WERI-Rb-1 (cell line): ENCODE data around the gene SLC45A1.
A peak's percentile ranks its signal among the peaks of the same experiment; 100 is the strongest.

Experiments used
- DNase-seq: peaks from one replicate; pipeline ENCODE4 v3.0.0-alpha.2; 2020
- H3K27ac ChIP-seq: fragments of 250-450 bp; sonication (Bioruptor Pico); 2 replicates; pipeline ENCODE4 v1.5.1; 2020; ENCODE audit warnings: mild to moderate bottlenecking, moderate library complexity
- H3K27me3 ChIP-seq: fragments of 250-450 bp; sonication (Bioruptor Pico); 2 replicates; pipeline ENCODE4 v1.5.1; 2021; ENCODE audit warnings: mild to moderate bottlenecking, low read depth, moderate library complexity; ENCODE audit not compliant: insufficient read depth, severe bottlenecking
- H3K36me3 ChIP-seq: fragments of 250-450 bp; sonication (Bioruptor Pico); 2 replicates; pipeline ENCODE4 v1.5.1; 2020; ENCODE audit warnings: mild to moderate bottlenecking, moderate library complexity
- H3K4me3 ChIP-seq: 2 replicates; pipeline ENCODE4 v1.5.1; 2011; ENCODE audit warnings: low read depth, mild to moderate bottlenecking, control low read depth, low read length
- H3K9me3 ChIP-seq: fragments of 250-450 bp; sonication (Bioruptor Pico); 2 replicates; pipeline ENCODE4 v1.5.1; 2021; ENCODE audit warnings: mild to moderate bottlenecking, moderate library complexity; ENCODE audit not compliant: severe bottlenecking
- CTCF ChIP-seq: IDR thresholded peaks from 2 replicates; pipeline ENCODE4 v1.5.1; 2011; ENCODE audit warnings: low read depth, mild to moderate bottlenecking, control low read depth, inconsistent platforms, low read length

SLC45A1 gene

DNA sequence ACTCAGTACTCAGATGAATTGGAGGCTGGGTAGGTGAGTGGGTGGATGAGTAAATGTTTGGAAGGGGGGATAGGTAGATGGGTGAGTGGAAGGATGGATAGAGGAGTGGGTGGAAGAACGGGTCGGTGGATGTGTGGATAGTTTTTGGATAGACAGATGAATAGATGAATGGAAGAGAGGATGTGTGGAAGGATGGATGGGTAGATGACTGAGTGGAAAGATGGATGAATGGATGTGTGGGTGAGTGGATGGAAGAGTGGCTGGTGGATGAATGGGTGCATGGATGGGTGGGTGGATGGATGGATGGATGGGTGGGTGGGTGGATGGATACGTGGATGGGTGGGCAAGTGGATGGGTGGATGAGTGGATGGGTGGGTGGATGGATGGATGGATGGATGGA lies 3.7 kb downstream of the SLC45A1 start:
- Histone ChIP-seq H3K9me3 (no peaks in the 10 kb centered on the region), H3K27ac (0 out of 2 replicates have a peak overlapping the region, but pooled peaks have one; percentile 22), H3K27me3 (no peaks in the 10 kb centered on the region), H3K4me3 (no peak overlapping the region), H3K36me3 (no peaks in the 10 kb centered on the region)
- no peak for DNase-seq
- TF ChIP-seq CTCF: no peak

DNA sequence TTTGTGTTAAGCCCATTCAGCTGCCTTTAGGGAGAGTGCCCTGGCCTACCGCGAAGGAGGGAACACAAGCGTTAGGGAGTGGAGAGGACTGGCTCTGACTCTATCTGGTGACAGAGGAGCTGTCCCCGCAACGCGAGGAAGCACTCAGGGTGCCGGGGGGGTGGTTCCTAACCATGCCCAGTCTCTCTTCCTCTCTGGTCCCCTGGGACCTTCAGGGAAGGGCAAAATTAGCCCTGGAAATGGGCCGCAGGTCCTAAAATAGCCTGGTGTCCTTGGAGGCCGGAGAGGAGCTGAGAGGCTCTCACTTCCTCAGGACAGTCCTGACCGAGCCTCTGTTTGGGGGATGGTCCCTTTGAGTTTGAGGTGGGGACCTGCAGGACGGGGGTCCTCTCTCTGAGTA lies 5.8 kb downstream of the SLC45A1 start:
- DNase-seq: no peak

GRCh38 chr1:8324176-8324810 lies 6.4 kb downstream of the SLC45A1 start:
- no peaks in the 10 kb centered on the region for H3K36me3 ChIP-seq
- H3K9me3 ChIP-seq: no peaks in the 10 kb centered on the region
- H3K27me3 ChIP-seq: no peaks in the 10 kb centered on the region
- no peak for TF ChIP-seq CTCF
- H3K27ac ChIP-seq: no peak overlapping the region
- no peak for DNase-seq
- no peak overlapping the region for H3K4me3 ChIP-seq

More for the DNA sequence above, 5.8 kb downstream of the SLC45A1 start:
- no peaks in the 10 kb centered on the region for H3K9me3 ChIP-seq
- no peak overlapping the region for H3K27ac ChIP-seq
- H3K4me3 ChIP-seq: no peak overlapping the region
- H3K36me3 ChIP-seq: no peaks in the 10 kb centered on the region
- TF ChIP-seq CTCF: no peak
- no peaks in the 10 kb centered on the region for H3K27me3 ChIP-seq

- H3K9me3 ChIP-seq: no peaks in the 10 kb centered on the region
- TF ChIP-seq CTCF: no peak
These were observed 7.9 kb downstream of the SLC45A1 start for GRCh38 chr1:8325771-8326170.

DNA sequence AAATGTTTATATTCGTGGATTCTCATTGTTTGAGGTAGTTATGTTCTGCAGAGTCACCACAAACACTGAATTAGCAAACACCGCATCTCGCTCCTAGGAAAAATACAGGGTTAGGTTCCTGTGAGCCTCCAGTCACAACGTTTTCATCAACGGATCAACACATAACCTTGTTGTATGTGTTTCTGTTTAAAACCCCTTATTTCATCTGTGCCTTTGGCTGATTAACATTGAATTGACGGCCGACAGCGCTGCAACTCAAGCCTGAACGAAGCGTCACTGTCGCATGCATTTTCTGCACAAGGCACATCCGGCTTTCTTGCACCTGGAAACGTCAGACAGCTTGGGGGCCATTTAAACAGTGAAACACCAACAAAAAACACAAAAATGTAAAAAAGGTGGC lies 8.4 kb downstream of the SLC45A1 start:
- H3K27ac ChIP-seq: no peak overlapping the region
- no peaks in the 10 kb centered on the region for H3K27me3 ChIP-seq
- H3K4me3 ChIP-seq: no peak overlapping the region
- TF ChIP-seq CTCF: no peak
- DNase-seq: no peak
- H3K36me3 ChIP-seq: no peaks in the 10 kb centered on the region
- no peaks in the 10 kb centered on the region for H3K9me3 ChIP-seq

More at GRCh38 chr1:8325771-8326170, 7.9 kb downstream of the SLC45A1 start:
- H3K36me3 ChIP-seq: no peaks in the 10 kb centered on the region
- H3K4me3 ChIP-seq: no peak overlapping the region
- DNase-seq: no peak
- no peak overlapping the region for H3K27ac ChIP-seq
- H3K27me3 ChIP-seq: no peaks in the 10 kb centered on the region

GRCh38 chr1:8328271-8328670 lies 10.4 kb downstream of the SLC45A1 start:
- no peak overlapping the region for H3K27ac ChIP-seq
- no peaks in the 10 kb centered on the region for H3K36me3 ChIP-seq
- TF ChIP-seq CTCF: no peak
- no peaks in the 10 kb centered on the region for H3K27me3 ChIP-seq
- no peak for DNase-seq
- no peak overlapping the region for H3K4me3 ChIP-seq
- H3K9me3 ChIP-seq: no peaks in the 10 kb centered on the region
